Astrocyte (in vitro differentiated cells and primary cell): ENCODE data around the gene LSM12. TPM values are rescaled to one million over a fixed set of nuclear protein-coding genes. Genes with fewer than 3 reads are reported as not detected.
A peak's percentile ranks its signal among the peaks of the same experiment; 100 is the strongest.

Source experiments
- DNase-seq: peaks from one replicate; pipeline ENCODE4 v3.0.0-alpha.2; 2010; ENCODE audit warnings: low read depth
- FAIRE-seq: peaks from 2 replicates; lab custom pipeline; 2011; peaks lifted over from hg19 to GRCh38; lab: Jason Lieb, UNC
- H2AFZ ChIP-seq: 2 replicates; pipeline ENCODE4 v1.6.0; 2012; ENCODE audit warnings: low read depth, low read length, inconsistent platforms
- H3K27ac ChIP-seq: 2 replicates; pipeline ENCODE4 v1.5.1; 2011; ENCODE audit warnings: low read depth, low read length, inconsistent platforms
- H3K27me3 ChIP-seq: 2 replicates; pipeline ENCODE4 v1.6.0; 2011; ENCODE audit warnings: low read length, inconsistent platforms; ENCODE audit not compliant: insufficient read depth
- H3K36me3 ChIP-seq: 2 replicates; pipeline ENCODE4 v1.5.1; 2011; ENCODE audit warnings: low read length, inconsistent platforms; ENCODE audit not compliant: insufficient read depth
- H3K4me1 ChIP-seq: 2 replicates; pipeline ENCODE4 v1.5.1; 2011; ENCODE audit warnings: low read length, inconsistent platforms; ENCODE audit not compliant: insufficient read depth
- H3K4me2 ChIP-seq: 2 replicates; pipeline ENCODE4 v1.6.0; 2012; ENCODE audit warnings: low read length, inconsistent platforms
- H3K4me3 ChIP-seq: 2 replicates; pipeline ENCODE4 v1.5.1; 2011; ENCODE audit warnings: low read depth, mild to moderate bottlenecking, low read length, inconsistent platforms; ENCODE audit not compliant: insufficient read depth
- H3K79me2 ChIP-seq: 2 replicates; pipeline ENCODE4 v1.6.0; 2012; ENCODE audit warnings: mild to moderate bottlenecking, low read length, inconsistent platforms; ENCODE audit not compliant: insufficient read depth
- H3K9ac ChIP-seq: 2 replicates; pipeline ENCODE4 v1.6.0; 2012; ENCODE audit warnings: mild to moderate bottlenecking, low read length, inconsistent platforms
- H3K9me3 ChIP-seq: 2 replicates; pipeline ENCODE4 v1.5.1; 2012; ENCODE audit warnings: low read depth, mild to moderate bottlenecking, low read length, inconsistent platforms; ENCODE audit not compliant: insufficient read depth
- H4K20me1 ChIP-seq: 2 replicates; pipeline ENCODE4 v1.6.0; 2012; ENCODE audit warnings: low read length, inconsistent platforms; ENCODE audit not compliant: insufficient read depth
- H3K27ac Mint-ChIP-seq: one replicate; pipeline ENCODE4 v1.8.0; 2021; ENCODE audit warnings: mild to moderate bottlenecking, mixed read lengths; ENCODE audit not compliant: unreplicated experiment
- H3K27me3 Mint-ChIP-seq: one replicate; pipeline ENCODE4 v1.8.0; 2021; ENCODE audit warnings: low read depth, mixed read lengths; ENCODE audit not compliant: unreplicated experiment
- H3K36me3 Mint-ChIP-seq: one replicate; pipeline ENCODE4 v1.8.0; 2021; ENCODE audit warnings: low read depth, mixed read lengths; ENCODE audit not compliant: unreplicated experiment
- H3K4me1 Mint-ChIP-seq: one replicate; pipeline ENCODE4 v1.8.0; 2021; ENCODE audit warnings: low read depth, mixed read lengths; ENCODE audit not compliant: unreplicated experiment
- H3K4me3 Mint-ChIP-seq: one replicate; pipeline ENCODE4 v1.8.0; 2021; ENCODE audit warnings: mild to moderate bottlenecking, moderate library complexity, mixed read lengths; ENCODE audit not compliant: unreplicated experiment
- H3K9me3 Mint-ChIP-seq: one replicate; pipeline ENCODE4 v1.8.0; 2021; ENCODE audit warnings: mild to moderate bottlenecking, mixed read lengths; ENCODE audit not compliant: unreplicated experiment
- CTCF ChIP-seq: IDR thresholded peaks from 2 replicates; pipeline ENCODE4 v1.5.1; 2011; ENCODE audit warnings: low read depth, mild to moderate bottlenecking, inconsistent platforms, low read length, moderate library complexity; ENCODE audit not compliant: insufficient read depth
- EZH2 ChIP-seq: IDR thresholded peaks from 2 replicates; pipeline ENCODE4 v1.6.1; 2012; ENCODE audit warnings: mild to moderate bottlenecking, low read length, inconsistent platforms; ENCODE audit not compliant: insufficient read depth
- total RNA-seq: library from RNA; stranded (reverse); gene quantifications from 2 replicates; pipeline ENCODE4 v1.2.1, GENCODE V29; 2021

Gene LSM12
- total RNA-seq, 1 donor from 2014 or later = 90.5 TPM

- H3K9me3 Mint-ChIP-seq = no peaks in the 10 kb centered on the region
- H3K27me3 Mint-ChIP-seq = no peaks in the 10 kb centered on the region
- Histone ChIP-seq H2AFZ (no peak overlapping the region), H3K4me2 (no peak overlapping the region), H3K79me2 (no peaks in the 10 kb centered on the region), H3K4me3 (no peak overlapping the region), H3K36me3 (no peaks in the 10 kb centered on the region), H3K9ac (no peak overlapping the region), H3K27ac (no peak overlapping the region), H3K9me3 (no peaks in the 10 kb centered on the region), H3K27me3 (no peaks in the 10 kb centered on the region), H3K4me1 (peaks cover 30% of the 10 kb centered on the region), H4K20me1 (no peaks in the 10 kb centered on the region)
- no peak overlapping the region for H3K4me3 Mint-ChIP-seq
- no peak for FAIRE-seq
- no peak overlapping the region for H3K27ac Mint-ChIP-seq
- TF ChIP-seq EZH2 (no peak), CTCF (peak; percentile 12)
- peaks cover 27% of the 10 kb centered on the region for H3K4me1 Mint-ChIP-seq
- DNase-seq = no peak
- H3K36me3 Mint-ChIP-seq = peaks cover 21% of the 10 kb centered on the region
Measured at GRCh38 chr17:44084131-44084538, 17.7 kb upstream of the LSM12 start.

GRCh38 chr17:44083250-44083849 is 16.9 kb upstream of the LSM12 start:
- H3K27ac ChIP-seq = no peak overlapping the region
- no peaks in the 10 kb centered on the region for H4K20me1 ChIP-seq
- TF ChIP-seq CTCF (no peak), EZH2 (no peak)
- no peaks in the 10 kb centered on the region for H3K9me3 Mint-ChIP-seq
- no peak overlapping the region for H2AFZ ChIP-seq
- no peak overlapping the region for H3K4me3 Mint-ChIP-seq
- H3K27ac Mint-ChIP-seq = no peak overlapping the region
- DNase-seq (no peak), FAIRE-seq (no peak)
- H3K9ac ChIP-seq = no peak overlapping the region
- H3K79me2 ChIP-seq = no peaks in the 10 kb centered on the region
- no peaks in the 10 kb centered on the region for H3K27me3 Mint-ChIP-seq
- no peaks in the 10 kb centered on the region for H3K9me3 ChIP-seq
- H3K4me1 Mint-ChIP-seq = peaks cover 24% of the 10 kb centered on the region
- peaks cover 17% of the 10 kb centered on the region for H3K36me3 Mint-ChIP-seq
- H3K36me3 ChIP-seq = no peaks in the 10 kb centered on the region
- H3K4me1 ChIP-seq = peaks cover 30% of the 10 kb centered on the region
- H3K4me3 ChIP-seq = no peak overlapping the region
- no peaks in the 10 kb centered on the region for H3K27me3 ChIP-seq
- no peak overlapping the region for H3K4me2 ChIP-seq

- H3K4me3 Mint-ChIP-seq = no peak overlapping the region
- Histone ChIP-seq H2AFZ (no peak overlapping the region), H3K4me2 (no peak overlapping the region), H3K79me2 (no peaks in the 10 kb centered on the region), H4K20me1 (no peaks in the 10 kb centered on the region), H3K9me3 (no peaks in the 10 kb centered on the region), H3K9ac (no peak overlapping the region), H3K4me1 (peaks cover 27% of the 10 kb centered on the region), H3K27ac (peak overlapping the region; percentile 10), H3K27me3 (no peaks in the 10 kb centered on the region), H3K4me3 (no peak overlapping the region), H3K36me3 (no peaks in the 10 kb centered on the region)
- H3K27me3 Mint-ChIP-seq = no peaks in the 10 kb centered on the region
- peaks cover 16% of the 10 kb centered on the region for H3K4me1 Mint-ChIP-seq
- DNase-seq (no peak), FAIRE-seq (no peak)
- H3K9me3 Mint-ChIP-seq = no peaks in the 10 kb centered on the region
- no peak for TF ChIP-seq CTCF
- TF ChIP-seq EZH2 = no peak
- H3K36me3 Mint-ChIP-seq = peaks cover 17% of the 10 kb centered on the region
- no peak overlapping the region for H3K27ac Mint-ChIP-seq
Measured at GRCh38 chr17:44082256-44082927, 15.9 kb upstream of the LSM12 start.
